IMR-90 (cell line): ENCODE data around the gene CHST6. TPM values are rescaled to one million over a fixed set of nuclear protein-coding genes. Genes with fewer than 3 reads are reported as not detected.
"Not testable (repeated sequence)": the region's sequence is repeated elsewhere in the genome, so short reads cannot be mapped to it uniquely, and the experiment has no call there.

Experiments used
- ATAC-seq: fragments of 200-7000 bp; cut with Tn5 transposase; 2 replicates; pipeline ENCODE4 v1.9.1; 2020; ENCODE audit warnings: low read depth, mild to moderate bottlenecking, moderate library complexity
- BruUV-seq: library from RNA; stranded (reverse); fragments of 400-500 nt; replicated peaks from 2 replicates; lab custom pipeline; 2021; lab: Mats Ljungman, UMichigan
- CTCF ChIA-PET: fragments of 300-600 bp; formaldehyde crosslinking; extraction: SDS; loops from one replicate; lab custom pipeline; 2021; ENCODE audit warnings: antibody characterized with exemption; lab: Yijun Ruan, JAX
- POLR2A ChIA-PET: fragments of 300-600 bp; sonication (Branson Sonifier 250); formaldehyde crosslinking; loops from one replicate; lab custom pipeline; 2022; ENCODE audit warnings: antibody characterized with exemption; ENCODE audit not compliant: unreplicated experiment; lab: Charles Lee
- DNase-seq: peaks from one replicate; pipeline ENCODE4 v3.0.0; 2013
- H2AFZ ChIP-seq: replicated peaks from 2 replicates; pipeline ENCODE3; 2013; ENCODE audit warnings: low read length, mild to moderate bottlenecking; ENCODE audit not compliant: poor library complexity
- H2AK5ac ChIP-seq: 2 replicates; pipeline ENCODE4 v1.6.1; 2013; ENCODE audit warnings: low read depth, low read length, inconsistent platforms
- H2AK9ac ChIP-seq: replicated peaks from 2 replicates; pipeline ENCODE3; 2013; ENCODE audit warnings: mild to moderate bottlenecking, low read depth, low read length, moderate library complexity; ENCODE audit not compliant: poor library complexity
- H2BK120ac ChIP-seq: 2 replicates; pipeline ENCODE4 v1.6.1; 2013; ENCODE audit warnings: low read depth, low read length, inconsistent platforms
- H2BK15ac ChIP-seq: 3 replicates; pipeline ENCODE4 v1.6.1; 2013; ENCODE audit warnings: low read depth, low read length, inconsistent platforms
- H2BK20ac ChIP-seq: 2 replicates; pipeline ENCODE4 v1.6.1; 2013; ENCODE audit warnings: low read depth, mild to moderate bottlenecking, inconsistent platforms, low read length, moderate library complexity
- H2BK5ac ChIP-seq: 2 replicates; pipeline ENCODE4 v1.6.1; 2013; ENCODE audit warnings: mild to moderate bottlenecking, low read depth, low read length, inconsistent platforms; ENCODE audit not compliant: poor library complexity, severe bottlenecking
- H3K14ac ChIP-seq: replicated peaks from 2 replicates; pipeline ENCODE4 v1.6.1; 2013; ENCODE audit warnings: low read depth, low read length, inconsistent platforms
- H3K18ac ChIP-seq: 2 replicates; pipeline ENCODE4 v1.6.1; 2013; ENCODE audit warnings: low read depth, low read length, control low read depth
- H3K23ac ChIP-seq: 2 replicates; pipeline ENCODE4 v1.6.1; 2013; ENCODE audit warnings: low read depth, low read length, inconsistent platforms
- H3K27ac ChIP-seq: 2 replicates; pipeline ENCODE4 v1.5.1; 2013; ENCODE audit warnings: mild to moderate bottlenecking, control low read depth, low read length; ENCODE audit not compliant: insufficient read depth
- H3K27me3 ChIP-seq: 2 replicates; pipeline ENCODE4 v1.6.1; 2013; ENCODE audit warnings: low read length; ENCODE audit not compliant: control insufficient read depth, insufficient read depth
- H3K36me3 ChIP-seq: 2 replicates; pipeline ENCODE4 v1.6.1; 2013; ENCODE audit warnings: low read length, mixed read lengths; ENCODE audit not compliant: control insufficient read depth, insufficient read depth
- H3K4ac ChIP-seq: 2 replicates; pipeline ENCODE4 v1.6.1; 2013; ENCODE audit warnings: low read depth, low read length, inconsistent platforms
- H3K4me1 ChIP-seq: 2 replicates; pipeline ENCODE4 v1.6.1; 2013; ENCODE audit warnings: low read length, mixed read lengths; ENCODE audit not compliant: control insufficient read depth, insufficient read depth
- H3K4me2 ChIP-seq: 2 replicates; pipeline ENCODE4 v1.6.1; 2013; ENCODE audit warnings: low read depth, mild to moderate bottlenecking, control low read depth, low read length, moderate library complexity
- H3K4me3 ChIP-seq: 2 replicates; pipeline ENCODE4 v1.5.1; 2013; ENCODE audit warnings: low read depth, mild to moderate bottlenecking, control low read depth, low read length, moderate library complexity; ENCODE audit not compliant: insufficient read depth
- H3K56ac ChIP-seq: 2 replicates; pipeline ENCODE4 v1.6.1; 2013; ENCODE audit warnings: low read length, inconsistent platforms; ENCODE audit not compliant: insufficient read depth; ENCODE audit errors: extremely low read depth
- H3K79me1 ChIP-seq, 2 experiments: 2 replicates each; pipeline ENCODE4 v1.6.1; 2013; ENCODE audit warnings: low read length in 2 of 2, inconsistent platforms in 1 of 2, low read depth in 1 of 2
- H3K9ac ChIP-seq: 2 replicates; pipeline ENCODE4 v1.6.1; 2013; ENCODE audit warnings: low read depth, low read length, control low read depth
- H3K9me1 ChIP-seq: 2 replicates; pipeline ENCODE4 v1.6.1; 2013; ENCODE audit warnings: low read length, inconsistent platforms; ENCODE audit not compliant: insufficient read depth
- H3K9me3 ChIP-seq: 2 replicates; pipeline ENCODE4 v1.6.1; 2013; ENCODE audit warnings: low read length; ENCODE audit not compliant: control insufficient read depth, insufficient read depth
- H4K20me1 ChIP-seq: 2 replicates; pipeline ENCODE4 v1.6.1; 2013; ENCODE audit warnings: low read length, inconsistent platforms; ENCODE audit not compliant: insufficient read depth
- H4K5ac ChIP-seq: 2 replicates; pipeline ENCODE4 v1.6.1; 2013; ENCODE audit warnings: mild to moderate bottlenecking, low read depth, low read length, control low read depth
- H4K8ac ChIP-seq, 2 experiments: 2 replicates each; pipeline ENCODE4 v1.6.1; 2013; ENCODE audit warnings: low read depth in 2 of 2, low read length in 2 of 2, control low read depth in 1 of 2, inconsistent platforms in 1 of 2
- H4K91ac ChIP-seq: 2 replicates; pipeline ENCODE4 v1.6.1; 2013; ENCODE audit warnings: low read depth, low read length, inconsistent platforms; ENCODE audit not compliant: insufficient read depth
- WGBS, 2 experiments: methylation state at CpG; one replicate each; pipeline versions ENCODE4 v1.1.5 to v1.1.7; 2013; ENCODE audit warnings: missing lambda C conversion rate in 2 of 2; ENCODE audit not compliant: insufficient read length in 1 of 2; ENCODE audit errors: extremely low coverage in 2 of 2; 5-methylcytosine and 5-hydroxymethylcytosine counted together
- dilution Hi-C: fragments of 300-500 bp; cut with HindIII; formaldehyde crosslinking; loops from one replicate; pipeline ENCODE4 v1.14.3; 2018; ENCODE audit warnings: low sequenced_read_pairs; ENCODE audit not compliant: unreplicated experiment
- in situ Hi-C: fragments of 300-500 bp; cut with MboI; formaldehyde crosslinking; loops from 3 replicates; pipeline ENCODE4 v1.14.3; 2019; ENCODE audit warnings: low sequenced_read_pairs, inconsistent platforms, mixed read lengths
- intact Hi-C: fragments of 100-400 bp; cut with micrococcal nuclease; formaldehyde crosslinking; loops from 2 replicates; pipeline ENCODE4 v1.10.0; 2022
- polyA plus RNA-seq, 3 experiments: library from polyadenylated mRNA; depleted of rRNA; stranded (reverse); fragments of >200 nt; gene quantifications; 2 replicates each; pipeline ENCODE4 v1.2.3, GENCODE V29; 2012; ENCODE audit warnings: low replicate concordance in 1 of 3
- total RNA-seq: library from RNA; depleted of rRNA; stranded (reverse); fragments of >200 nt; gene quantifications from 2 replicates; pipeline ENCODE4 v1.2.3, GENCODE V29; 2012

CHST6 gene
- total and polyA plus RNA-seq, 2 of the 4 experiments (the other 2 are of a cell fraction): under 0.01 to 0.12 TPM

- H3K14ac ChIP-seq, H4K8ac ChIP-seq, H3K9ac ChIP-seq, H2BK15ac ChIP-seq, H3K9me1 ChIP-seq, intact Hi-C loops, CTCF ChIA-PET, BruUV-seq, H3K4ac ChIP-seq, ATAC-seq, H2AK9ac ChIP-seq, dilution Hi-C loops, H3K36me3 ChIP-seq, H2AFZ ChIP-seq, H3K27me3 ChIP-seq, H3K27ac ChIP-seq, H3K4me3 ChIP-seq, POLR2A ChIA-PET, DNase-seq, H3K23ac ChIP-seq, H4K5ac ChIP-seq, H3K4me1 ChIP-seq, H4K91ac ChIP-seq, H2BK5ac ChIP-seq, H3K9me3 ChIP-seq, in situ Hi-C loops, H2BK20ac ChIP-seq, H2AK5ac ChIP-seq, H3K18ac ChIP-seq, H4K20me1 ChIP-seq, H3K4me2 ChIP-seq, H3K56ac ChIP-seq, H3K79me1 ChIP-seq, H2BK120ac ChIP-seq: not testable (repeated sequence)
- 100% methylated on average over 2 of the region's 8 CpGs; no CpG with 5 or more reads in 1 of the 2 experiments for WGBS, 2 experiments
Measured at GRCh38 chr16:75542462-75542861, 47.2 kb upstream of the CHST6 start.
